Measurements from ENCODE around the gene LILRB4. TPM values are rescaled to one million over a fixed set of nuclear protein-coding genes. Genes with fewer than 3 reads are reported as not detected.

Gene LILRB4
- polyA plus RNA-seq, 1 donor: 2.2 TPM

GRCh38 chr19:54648129-54648528 is 14.7 kb upstream of the LILRB4 start:
- no peaks in the 10 kb centered on the region for H3K36me3 ChIP-seq (ENCODE audit: control insufficient read depth, insufficient read depth, low read length)
- no peak overlapping the region for H3K27ac ChIP-seq (ENCODE audit: low read length)
- no peaks in the 10 kb centered on the region for H3K9me3 ChIP-seq (ENCODE audit: control insufficient read depth, low read depth, low read length)
- no peaks in the 10 kb centered on the region for H3K27me3 ChIP-seq (ENCODE audit: control insufficient read depth, insufficient read depth, low read length)
- H3K4me3 ChIP-seq (ENCODE audit: low read length): no peak overlapping the region
- WGBS (ENCODE audit: insufficient coverage, low lambda C conversion rate): no CpG with 5 or more reads among the region's 4 CpGs
- no peaks in the 10 kb centered on the region for H3K4me1 ChIP-seq (ENCODE audit: control insufficient read depth, insufficient read depth, low read length)
- no peak for DNase-seq

GRCh38 chr19:54650108-54650655 is 12.6 kb upstream of the LILRB4 start:
- Histone ChIP-seq H3K4me1 (ENCODE audit: control insufficient read depth, insufficient read depth, low read length) (no peaks in the 10 kb centered on the region), H3K4me3 (ENCODE audit: low read length) (no peak overlapping the region), H3K36me3 (ENCODE audit: control insufficient read depth, insufficient read depth, low read length) (no peaks in the 10 kb centered on the region), H3K27ac (ENCODE audit: low read length) (no peak overlapping the region), H3K9me3 (ENCODE audit: control insufficient read depth, low read depth, low read length) (no peaks in the 10 kb centered on the region), H3K27me3 (ENCODE audit: control insufficient read depth, insufficient read depth, low read length) (no peaks in the 10 kb centered on the region)
- no peak for DNase-seq
- no CpG with 5 or more reads among the region's 6 CpGs for WGBS (ENCODE audit: insufficient coverage, low lambda C conversion rate)

- DNase-seq: no peak
- H3K27me3 ChIP-seq (ENCODE audit: control insufficient read depth, insufficient read depth, low read length): no peaks in the 10 kb centered on the region
- H3K4me3 ChIP-seq (ENCODE audit: low read length): no peak overlapping the region
- no peaks in the 10 kb centered on the region for H3K9me3 ChIP-seq (ENCODE audit: control insufficient read depth, low read depth, low read length)
- WGBS (ENCODE audit: insufficient coverage, low lambda C conversion rate): 47% methylated on average over 4 of the region's 6 CpGs
- no peaks in the 10 kb centered on the region for H3K4me1 ChIP-seq (ENCODE audit: control insufficient read depth, insufficient read depth, low read length)
- H3K27ac ChIP-seq (ENCODE audit: low read length): no peak overlapping the region
- no peaks in the 10 kb centered on the region for H3K36me3 ChIP-seq (ENCODE audit: control insufficient read depth, insufficient read depth, low read length)
These were observed 9.5 kb upstream of the LILRB4 start for GRCh38 chr19:54653181-54653809.

- Histone ChIP-seq H3K27me3 (ENCODE audit: control insufficient read depth, insufficient read depth, low read length) (no peaks in the 10 kb centered on the region), H3K36me3 (ENCODE audit: control insufficient read depth, insufficient read depth, low read length) (no peaks in the 10 kb centered on the region), H3K27ac (ENCODE audit: low read length) (no peak overlapping the region), H3K4me1 (ENCODE audit: control insufficient read depth, insufficient read depth, low read length) (no peaks in the 10 kb centered on the region), H3K4me3 (ENCODE audit: low read length) (no peak overlapping the region), H3K9me3 (ENCODE audit: control insufficient read depth, low read depth, low read length) (no peaks in the 10 kb centered on the region)
- no peak for DNase-seq
- WGBS (ENCODE audit: insufficient coverage, low lambda C conversion rate): 80% methylated on average over 1 of the region's 14 CpGs
These were observed 8.1 kb upstream of the LILRB4 start for GRCh38 chr19:54654447-54655321.

GRCh38 chr19:54659300-54659699 is 3.5 kb upstream of the LILRB4 start:
- 75% methylated on average over 4 of the region's 6 CpGs for WGBS (ENCODE audit: insufficient coverage, low lambda C conversion rate)
- DNase-seq: no peak

GRCh38 chr19:54660306-54660705 is 2.5 kb upstream of the LILRB4 start:
- peaks cover 1% of the 10 kb centered on the region for H3K9me3 ChIP-seq (ENCODE audit: control insufficient read depth, low read depth, low read length)
- DNase-seq: no peak
- no peak overlapping the region for H3K27ac ChIP-seq (ENCODE audit: low read length)
- H3K4me3 ChIP-seq (ENCODE audit: low read length): no peak overlapping the region
- H3K4me1 ChIP-seq (ENCODE audit: control insufficient read depth, insufficient read depth, low read length): no peaks in the 10 kb centered on the region
- no peaks in the 10 kb centered on the region for H3K36me3 ChIP-seq (ENCODE audit: control insufficient read depth, insufficient read depth, low read length)
- WGBS (ENCODE audit: insufficient coverage, low lambda C conversion rate): 17% methylated on average over 1 of the region's 5 CpGs
- H3K27me3 ChIP-seq (ENCODE audit: control insufficient read depth, insufficient read depth, low read length): no peaks in the 10 kb centered on the region

More at GRCh38 chr19:54659300-54659699, 3.5 kb upstream of the LILRB4 start:
- Histone ChIP-seq H3K36me3 (ENCODE audit: control insufficient read depth, insufficient read depth, low read length) (no peaks in the 10 kb centered on the region), H3K27ac (ENCODE audit: low read length) (no peak overlapping the region), H3K4me3 (ENCODE audit: low read length) (no peak overlapping the region), H3K9me3 (ENCODE audit: control insufficient read depth, low read depth, low read length) (no peaks in the 10 kb centered on the region), H3K27me3 (ENCODE audit: control insufficient read depth, insufficient read depth, low read length) (no peaks in the 10 kb centered on the region), H3K4me1 (ENCODE audit: control insufficient read depth, insufficient read depth, low read length) (no peaks in the 10 kb centered on the region)

- Histone ChIP-seq H3K9me3 (ENCODE audit: control insufficient read depth, low read depth, low read length) (peaks cover 3% of the 10 kb centered on the region), H3K4me3 (ENCODE audit: low read length) (no peak overlapping the region), H3K4me1 (ENCODE audit: control insufficient read depth, insufficient read depth, low read length) (no peaks in the 10 kb centered on the region), H3K27me3 (ENCODE audit: control insufficient read depth, insufficient read depth, low read length) (no peaks in the 10 kb centered on the region), H3K36me3 (ENCODE audit: control insufficient read depth, insufficient read depth, low read length) (no peaks in the 10 kb centered on the region), H3K27ac (ENCODE audit: low read length) (no peak overlapping the region)
- DNase-seq: no peak
- WGBS (ENCODE audit: insufficient coverage, low lambda C conversion rate): 83% methylated on average over 1 of the region's 6 CpGs
These were observed 1.8 kb upstream of the LILRB4 start for GRCh38 chr19:54660964-54661363.

GRCh38 chr19:54661846-54662481 is 821 bp upstream of the LILRB4 start:
- Histone ChIP-seq H3K27me3 (ENCODE audit: control insufficient read depth, insufficient read depth, low read length) (no peaks in the 10 kb centered on the region), H3K36me3 (ENCODE audit: control insufficient read depth, insufficient read depth, low read length) (no peaks in the 10 kb centered on the region), H3K4me1 (ENCODE audit: control insufficient read depth, insufficient read depth, low read length) (no peaks in the 10 kb centered on the region), H3K4me3 (ENCODE audit: low read length) (no peak overlapping the region), H3K27ac (ENCODE audit: low read length) (no peak overlapping the region), H3K9me3 (ENCODE audit: control insufficient read depth, low read depth, low read length) (peaks cover 3% of the 10 kb centered on the region)
- WGBS (ENCODE audit: insufficient coverage, low lambda C conversion rate): no CpG with 5 or more reads among the region's 13 CpGs
- DNase-seq: no peak

GRCh38 chr19:54665530-54665929 is 2.7 kb downstream of the LILRB4 start:
- Histone ChIP-seq H3K4me3 (ENCODE audit: low read length) (no peak overlapping the region), H3K27ac (ENCODE audit: low read length) (no peak overlapping the region), H3K36me3 (ENCODE audit: control insufficient read depth, insufficient read depth, low read length) (no peaks in the 10 kb centered on the region), H3K27me3 (ENCODE audit: control insufficient read depth, insufficient read depth, low read length) (no peaks in the 10 kb centered on the region), H3K4me1 (ENCODE audit: control insufficient read depth, insufficient read depth, low read length) (no peaks in the 10 kb centered on the region), H3K9me3 (ENCODE audit: control insufficient read depth, low read depth, low read length) (peaks cover 3% of the 10 kb centered on the region)
- WGBS (ENCODE audit: insufficient coverage, low lambda C conversion rate): no CpG with 5 or more reads among the region's 6 CpGs
- DNase-seq: no peak

- Histone ChIP-seq H3K4me3 (ENCODE audit: low read length) (no peak overlapping the region), H3K4me1 (ENCODE audit: control insufficient read depth, insufficient read depth, low read length) (no peaks in the 10 kb centered on the region), H3K36me3 (ENCODE audit: control insufficient read depth, insufficient read depth, low read length) (no peaks in the 10 kb centered on the region), H3K27me3 (ENCODE audit: control insufficient read depth, insufficient read depth, low read length) (no peaks in the 10 kb centered on the region), H3K27ac (ENCODE audit: low read length) (no peak overlapping the region), H3K9me3 (ENCODE audit: control insufficient read depth, low read depth, low read length) (peaks cover 3% of the 10 kb centered on the region)
- WGBS (ENCODE audit: insufficient coverage, low lambda C conversion rate): no CpG with 5 or more reads among the region's 12 CpGs
- DNase-seq: no peak
These were observed 4.4 kb downstream of the LILRB4 start for GRCh38 chr19:54667217-54667616.

All from large intestine (tissue), 3 donors.